HuH-7 (cell line): ENCODE results near the gene IGSF8.
"Not testable (repeated sequence)": the region's sequence is repeated elsewhere in the genome, so short reads cannot be mapped to it uniquely, and the experiment has no call there.

Source experiments
- DNase-seq: peaks from one replicate; pipeline ENCODE4 v3.0.0; 2011; ENCODE audit warnings: low spot score

IGSF8 gene

DNA sequence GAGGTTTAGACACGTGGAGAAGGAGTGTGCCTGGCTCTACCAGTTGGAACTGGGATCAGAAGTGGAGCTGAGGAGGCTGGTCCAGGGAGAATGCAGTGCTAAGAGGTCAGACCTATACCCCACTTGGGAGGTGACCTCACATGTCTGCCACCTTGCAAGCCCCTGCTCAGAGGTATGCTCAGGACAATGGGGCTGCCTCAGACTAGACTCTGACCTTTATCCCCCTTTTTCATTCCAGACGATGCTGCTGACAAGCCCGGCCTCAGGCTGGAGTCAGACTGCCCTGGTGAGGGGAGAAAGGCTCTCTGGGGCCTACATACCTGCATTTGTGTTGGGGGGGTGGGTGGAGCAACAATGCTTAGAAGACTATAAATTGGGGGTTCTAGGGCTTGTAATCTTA, 33.7 kb downstream of the IGSF8 start:
- no peak for DNase-seq

DNA sequence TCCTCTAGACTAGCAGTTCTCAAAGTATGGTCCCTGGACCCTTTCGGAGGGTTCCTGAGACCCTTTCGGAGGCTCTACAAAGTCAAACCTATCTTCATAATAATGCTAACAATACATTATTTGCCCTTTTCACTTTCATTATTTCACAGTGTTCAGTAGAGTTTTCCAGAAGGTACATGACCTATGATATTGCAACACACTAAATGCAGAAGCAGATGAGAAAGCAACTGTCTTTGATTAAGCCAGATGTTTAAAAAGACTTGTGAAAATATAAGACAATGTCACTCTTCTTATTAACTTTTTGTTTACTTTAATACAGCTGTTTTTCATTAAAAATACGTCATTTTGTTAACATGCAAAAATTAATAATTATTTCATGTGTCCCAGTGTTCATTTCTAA, 34.3 kb downstream of the IGSF8 start:
- DNase-seq, result no peak

DNA sequence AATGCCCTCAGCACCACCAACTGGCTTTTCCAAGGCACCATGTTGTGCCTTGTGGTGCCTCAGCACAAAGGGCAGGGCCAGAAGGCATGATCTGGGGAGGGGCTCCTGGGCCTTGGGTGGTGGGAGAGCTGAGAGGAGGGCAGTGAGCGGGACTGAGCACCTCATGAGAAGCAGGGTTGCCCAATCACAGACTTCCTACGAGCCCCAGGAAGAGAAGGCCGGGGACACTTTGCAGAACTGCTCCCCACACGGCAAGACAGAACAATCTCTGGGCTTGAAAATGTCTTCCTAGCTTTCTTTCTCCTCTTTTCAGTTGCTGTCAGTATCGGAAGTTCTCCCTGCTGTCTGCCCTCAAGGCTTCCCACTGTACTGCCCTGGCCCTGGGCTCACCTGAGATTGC, 35.2 kb downstream of the IGSF8 start:
- DNase-seq, result no peak

DNA sequence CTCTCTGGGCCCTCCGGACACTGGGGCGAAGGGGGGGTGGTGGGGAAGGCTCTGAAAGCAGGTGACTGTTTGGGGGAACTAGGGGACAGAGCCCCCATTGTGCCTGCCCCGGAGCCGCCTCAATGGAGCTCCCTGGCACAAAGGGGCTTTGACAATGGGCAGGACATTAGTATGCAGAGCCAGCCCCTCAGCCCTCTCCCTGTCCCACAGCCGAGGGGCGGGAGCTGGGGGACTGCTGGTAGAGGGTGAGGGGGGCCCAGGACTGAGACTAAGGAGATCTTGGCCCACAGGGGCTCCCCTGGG, 36.2 kb downstream of the IGSF8 start:
- no peak for DNase-seq

DNA sequence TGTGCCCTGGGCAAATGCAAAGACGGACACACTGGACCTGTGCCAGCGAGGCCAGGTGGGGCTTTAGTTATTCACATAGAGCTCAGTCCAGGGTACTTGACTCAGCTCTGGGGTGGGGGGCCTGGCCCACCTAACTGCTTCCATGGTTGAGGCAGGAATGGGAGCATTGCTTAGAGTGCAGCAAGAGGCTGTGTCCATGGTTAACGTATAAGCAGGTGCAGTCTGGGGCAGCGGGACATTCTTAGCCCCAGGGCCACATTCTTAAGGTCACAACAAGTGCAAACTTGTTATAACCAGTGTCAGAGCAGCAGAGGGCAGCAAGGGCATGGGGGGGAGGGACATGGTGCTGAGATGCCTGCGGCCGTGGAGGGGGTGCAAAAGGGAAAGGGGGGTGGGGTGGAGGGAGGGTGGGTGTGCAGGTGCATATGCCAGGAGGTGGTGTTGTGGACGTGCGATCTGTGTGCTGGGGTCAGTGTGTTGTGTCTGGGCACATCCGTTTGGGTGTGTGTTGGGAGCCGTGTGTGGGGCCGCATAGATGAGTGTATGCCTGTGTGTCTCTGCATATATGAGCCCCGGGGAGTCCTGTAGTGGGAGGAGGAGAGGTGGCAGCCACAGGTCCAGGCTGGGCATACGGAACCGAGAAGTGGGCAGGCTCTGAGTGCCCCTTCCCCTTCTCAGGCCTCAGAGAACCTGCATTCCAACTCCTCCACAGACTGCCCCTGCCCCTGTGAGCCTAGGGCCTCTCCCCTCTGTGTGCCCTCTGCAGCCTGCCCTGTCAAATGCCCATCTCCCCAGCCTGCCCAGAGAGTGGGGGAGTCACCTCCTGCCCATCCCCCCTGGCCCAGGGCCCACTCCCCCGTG, 36.8 kb downstream of the IGSF8 start:
- no peak for DNase-seq

DNA sequence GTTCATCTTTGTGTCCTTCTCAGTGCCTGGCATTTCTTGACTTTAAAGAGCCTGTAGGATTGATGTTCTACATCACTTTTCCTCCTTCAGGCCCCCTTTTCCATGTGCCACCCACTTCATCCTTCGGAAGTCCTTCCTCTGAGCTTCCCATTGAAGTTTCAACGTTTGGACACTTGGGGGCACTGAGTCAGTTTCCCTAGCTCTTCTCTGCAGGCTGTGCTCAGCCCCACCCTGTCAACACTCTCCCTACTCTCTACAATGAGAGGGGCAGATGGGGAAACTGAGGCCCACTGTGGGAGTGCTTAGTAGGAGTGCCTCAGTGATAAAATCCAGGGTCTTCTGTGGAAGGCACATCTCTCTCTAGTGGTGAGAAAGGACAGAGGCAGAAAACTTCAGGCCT, 40.3 kb downstream of the IGSF8 start:
- DNase-seq, result no peak

DNA sequence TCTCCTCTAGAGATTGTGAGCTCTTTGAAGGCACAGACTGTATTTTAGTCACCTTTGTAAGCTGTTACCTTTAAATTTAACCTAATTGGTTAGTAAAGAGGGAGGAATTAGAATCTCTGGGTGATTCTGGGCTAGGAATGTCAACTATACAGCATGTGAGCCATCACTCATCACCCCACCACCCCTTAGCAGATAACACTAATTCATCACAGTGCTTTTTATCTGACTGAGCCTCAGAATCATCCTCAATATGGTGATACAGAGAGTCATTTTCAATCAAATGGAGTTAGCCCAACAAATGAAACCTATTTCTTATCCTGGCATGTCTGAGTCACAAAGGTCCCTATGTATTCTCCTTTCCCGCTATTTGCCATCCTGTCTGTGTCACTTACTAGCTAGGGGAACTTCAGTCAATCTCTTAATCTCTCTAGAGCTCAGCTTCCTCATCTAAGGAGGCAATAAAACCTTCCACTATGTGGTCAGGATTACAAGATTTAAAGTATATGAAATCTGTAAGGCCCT, 41.7 kb downstream of the IGSF8 start:
- no peak for DNase-seq

DNA sequence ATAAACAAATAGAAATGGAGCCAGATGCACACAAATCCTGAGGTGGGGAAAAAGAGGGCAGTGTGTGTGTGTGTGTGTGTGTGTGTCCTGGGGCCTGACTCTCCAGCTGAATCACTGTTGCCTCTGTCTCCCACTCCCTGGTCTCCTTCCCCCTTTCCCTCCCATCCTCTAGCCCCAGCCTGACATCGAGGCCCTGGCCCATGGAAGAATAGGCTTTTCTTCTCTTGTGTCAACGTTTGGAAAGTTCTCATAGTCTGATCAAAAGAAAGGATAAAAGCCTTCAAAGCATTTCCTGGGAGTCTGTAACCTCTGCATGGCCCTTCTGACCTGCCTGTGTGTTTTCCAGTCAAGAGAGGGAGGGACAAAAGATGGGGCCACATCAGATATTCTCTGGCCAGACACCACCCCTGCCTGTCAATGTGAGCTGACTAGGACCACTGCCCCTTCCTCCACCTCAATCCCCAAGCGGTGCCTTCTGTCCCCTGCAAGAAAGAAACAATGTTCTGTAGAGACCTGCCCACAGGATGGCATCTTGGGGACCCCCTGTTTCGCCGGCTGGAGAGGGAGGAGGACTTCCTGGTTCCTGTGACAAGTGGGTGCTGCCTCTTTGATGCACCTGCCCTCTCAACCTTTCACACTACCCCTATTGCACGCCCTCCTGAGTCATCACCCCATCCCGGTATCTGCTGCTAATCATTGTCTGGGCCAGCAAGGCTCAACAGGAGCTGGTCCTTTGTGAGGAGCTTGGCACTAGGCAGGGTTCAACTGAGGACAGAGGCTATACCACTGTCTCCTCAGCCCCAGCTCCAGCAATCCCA, 44.7 kb downstream of the IGSF8 start:
- DNase-seq, result no peak

DNA sequence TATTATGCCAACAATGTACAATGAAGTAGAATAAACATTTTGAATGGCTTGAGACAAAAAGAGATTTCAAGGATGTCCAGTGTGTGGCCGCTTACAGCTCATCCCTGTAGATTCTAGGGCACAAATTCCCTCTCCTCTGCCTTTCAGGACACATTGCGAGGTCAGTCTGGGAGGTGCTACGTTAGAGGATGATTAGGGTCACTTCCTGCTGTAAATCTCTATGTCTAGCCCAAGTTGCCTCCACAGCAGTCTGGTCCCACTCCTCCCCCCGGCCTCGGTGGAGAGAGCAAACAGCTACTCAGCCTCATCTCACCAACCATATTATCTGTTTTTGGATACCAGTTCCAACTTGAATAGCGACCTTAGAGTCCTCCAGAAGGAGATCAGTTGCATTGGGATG, 45.5 kb downstream of the IGSF8 start:
- DNase-seq, result no peak

DNA sequence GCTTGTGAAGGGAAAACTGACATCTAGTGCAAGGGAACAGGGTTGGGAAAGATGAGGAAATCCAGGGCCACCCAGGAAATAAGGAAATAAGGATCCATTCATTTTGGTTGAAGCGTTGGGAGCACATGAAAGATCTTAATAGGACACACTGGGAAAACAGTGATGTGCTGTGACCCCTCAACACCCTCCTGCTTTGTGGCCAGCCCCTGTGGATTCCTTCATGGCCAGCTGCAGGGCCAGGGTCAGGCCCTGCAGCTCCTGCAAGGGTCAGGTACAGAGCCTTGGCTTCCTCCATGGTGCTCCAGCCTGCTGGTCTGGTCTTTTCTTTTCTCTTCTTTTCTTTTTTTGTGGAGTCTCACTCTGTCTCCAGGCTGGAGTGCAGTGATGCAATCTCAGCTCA, 47.8 kb downstream of the IGSF8 start:
- DNase-seq, result no peak

DNA sequence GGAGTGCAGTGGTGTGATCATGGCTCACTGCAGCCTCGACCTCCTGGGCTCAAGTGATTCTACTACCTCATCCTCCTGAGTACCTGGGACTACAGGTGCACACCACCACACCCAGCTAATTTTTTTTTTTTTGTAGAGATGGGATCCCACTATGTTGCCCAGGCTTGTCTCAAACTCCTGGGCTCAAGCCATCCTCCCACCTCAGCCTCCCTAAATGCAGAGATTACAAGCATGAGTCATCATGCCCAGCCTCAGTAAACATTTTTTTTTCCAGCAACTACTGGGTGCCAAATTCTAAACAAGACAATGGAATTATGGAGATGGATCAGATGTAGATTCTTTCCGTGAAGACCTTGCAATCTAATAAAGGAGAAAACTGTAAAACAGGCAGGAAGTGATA, 48.2 kb downstream of the IGSF8 start:
- not testable (repeated sequence) for DNase-seq

DNA sequence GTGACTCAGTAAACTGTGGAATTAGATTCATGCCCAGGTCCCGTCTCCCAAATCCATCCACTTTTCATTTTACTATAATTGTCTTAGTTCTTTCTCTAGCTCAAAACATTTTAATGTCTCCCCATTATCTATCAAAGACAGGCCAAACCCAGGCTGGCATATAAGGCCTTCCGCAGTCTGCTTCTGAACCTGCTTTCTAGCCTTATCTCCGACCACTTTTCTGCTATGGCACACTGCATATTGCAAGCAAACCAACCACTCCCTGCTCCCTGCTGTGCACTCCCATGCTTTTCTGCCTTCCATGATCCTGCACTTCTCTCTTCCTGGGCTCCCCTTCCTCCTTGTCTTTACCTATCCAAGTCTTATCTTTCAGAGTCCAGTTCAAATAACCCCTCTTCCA, 49.3 kb downstream of the IGSF8 start:
- DNase-seq, result no peak

DNA sequence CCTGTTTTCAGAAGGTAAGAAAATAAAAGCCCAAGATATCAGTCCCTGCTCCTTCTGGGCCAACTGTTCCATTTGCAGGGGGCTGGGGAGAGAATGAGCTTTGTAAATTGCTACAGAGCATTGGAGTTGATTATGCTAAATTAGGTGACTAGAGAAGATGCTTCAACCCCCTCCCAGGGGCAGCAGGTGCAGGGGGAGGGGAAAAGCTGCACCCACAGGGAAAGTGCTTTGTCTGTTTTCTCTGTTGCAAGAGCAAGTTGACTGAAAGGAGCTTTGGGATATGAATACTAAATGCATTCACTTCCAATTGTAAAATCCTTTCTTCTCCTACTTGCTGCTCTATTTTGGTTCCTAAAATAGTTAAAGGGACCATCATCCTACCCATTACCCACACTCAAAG, 50.1 kb downstream of the IGSF8 start:
- DNase-seq, result no peak

DNA sequence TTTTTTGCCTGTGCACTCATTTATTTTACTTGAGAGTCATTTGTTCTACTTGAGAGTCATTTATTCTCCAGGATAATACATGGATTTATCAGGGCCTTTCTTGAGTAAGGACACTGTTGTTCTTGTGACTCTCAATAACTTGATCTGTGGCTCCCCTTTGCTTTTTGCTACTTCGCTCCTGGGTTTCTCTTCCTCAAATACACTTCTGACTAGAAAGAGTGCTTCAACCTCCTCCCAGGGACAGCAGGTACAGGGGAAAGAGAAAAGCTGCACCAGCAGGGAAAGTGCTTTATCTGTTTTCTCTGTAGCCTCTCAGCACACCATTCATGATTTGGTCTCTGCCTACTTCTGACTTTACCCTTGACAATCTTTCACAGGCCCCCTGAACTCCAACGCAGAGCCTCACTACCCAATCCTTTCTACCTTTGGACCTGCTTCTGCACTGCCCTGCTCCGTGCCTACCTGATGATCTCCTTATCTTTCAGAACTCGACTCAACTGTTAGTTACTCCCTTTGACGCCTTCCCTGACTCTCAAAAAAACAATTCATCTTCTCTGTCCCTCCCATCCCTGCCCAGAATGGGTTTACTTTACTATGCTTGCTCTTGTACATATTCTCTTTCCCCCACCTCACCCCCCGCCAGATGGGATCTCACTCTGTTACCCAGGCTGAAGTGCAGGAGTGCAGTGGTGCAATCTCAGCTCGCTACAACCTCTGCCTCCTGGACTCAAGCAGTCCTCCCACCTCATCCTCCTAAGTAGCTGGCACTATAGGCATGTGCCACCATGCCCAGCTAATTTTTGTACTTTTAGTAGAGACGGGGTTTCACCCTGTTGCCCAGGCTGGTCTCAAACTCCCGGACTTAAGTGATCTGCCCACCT, 51.1 kb downstream of the IGSF8 start:
- no peak for DNase-seq

DNA sequence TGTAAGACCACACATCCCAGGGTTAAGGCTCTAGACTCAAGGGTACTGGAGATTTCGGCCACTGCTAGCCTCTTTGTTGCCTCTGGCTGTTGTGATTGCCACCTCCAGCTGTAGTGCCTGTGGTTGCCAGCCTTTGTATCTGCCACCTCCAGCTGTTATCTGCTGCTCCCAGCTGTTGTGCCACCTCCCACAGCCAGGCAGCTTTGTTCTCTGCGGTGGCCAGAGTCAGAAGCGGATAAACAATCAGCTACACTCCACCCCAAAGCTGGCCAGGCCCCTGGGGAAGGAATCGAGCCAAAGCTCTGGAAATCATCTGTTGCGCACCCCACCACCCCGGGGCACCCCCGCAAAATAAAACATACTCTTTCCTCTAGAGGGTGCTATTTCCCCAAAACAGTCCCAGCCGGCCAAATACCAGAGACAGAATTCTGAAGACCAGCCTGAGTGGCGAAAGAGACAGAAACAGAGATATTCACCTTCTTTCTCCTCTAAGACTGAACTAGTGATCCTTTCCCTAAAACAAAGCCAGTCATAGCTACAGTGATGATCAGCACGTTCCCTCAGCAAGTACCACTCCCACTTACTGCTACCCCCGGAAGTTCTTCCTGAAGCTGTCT, 51.8 kb downstream of the IGSF8 start:
- peak; percentile 32 for DNase-seq

DNA sequence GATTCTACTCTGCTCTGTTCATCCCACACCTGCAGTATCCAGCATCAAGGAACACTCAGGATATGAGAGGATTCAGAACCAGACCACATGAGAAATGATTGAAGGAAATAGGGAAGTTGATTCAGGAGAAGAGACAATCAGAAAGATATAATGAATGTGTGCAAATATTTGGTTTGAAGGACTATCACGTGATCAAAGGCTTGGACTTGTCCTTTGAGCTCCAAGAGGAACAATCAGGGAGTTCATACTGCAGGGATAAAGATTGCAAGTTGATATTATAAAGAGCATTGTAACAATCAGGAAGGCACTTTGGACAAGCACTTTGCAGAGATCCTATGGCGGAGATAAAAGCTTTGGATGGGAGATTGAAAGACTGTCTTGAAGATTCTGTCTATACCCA, 52.8 kb downstream of the IGSF8 start:
- DNase-seq, result no peak

DNA sequence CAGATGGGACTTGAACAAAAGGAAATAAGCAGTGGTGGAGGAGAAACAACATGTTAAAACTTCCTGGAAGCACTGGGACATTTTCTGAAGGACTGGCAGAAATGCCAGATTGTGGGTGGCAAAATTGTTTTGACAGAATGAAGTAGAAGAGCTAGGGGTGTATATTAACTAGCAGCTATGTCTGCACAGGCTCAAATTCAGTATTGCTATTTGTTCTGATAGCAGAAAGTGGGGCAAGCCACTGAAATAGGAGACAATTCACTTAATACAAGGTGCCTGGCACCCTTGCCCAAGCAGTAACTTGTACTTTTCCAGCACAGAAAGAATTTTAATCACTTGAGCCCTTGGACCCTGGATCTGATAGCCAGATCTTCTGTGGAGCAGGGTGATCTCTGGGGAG, 54.9 kb downstream of the IGSF8 start:
- DNase-seq, result no peak
